H1 (cell line): Measurements from ENCODE around the gene SERPINB1. TPM values are rescaled to one million over a fixed set of nuclear protein-coding genes. Genes with fewer than 3 reads are reported as not detected.
A peak's percentile ranks its signal among the peaks of the same experiment; 100 is the strongest.

Experiments used
- CTCF ChIA-PET: fragments of 300-600 bp; sonication (Branson Sonifier 250); formaldehyde crosslinking; loops from one replicate; lab custom pipeline; 2021; ENCODE audit not compliant: partially characterized antibody; lab: Charles Lee
- POLR2A ChIA-PET: fragments of 300-600 bp; sonication (Branson Sonifier 250); formaldehyde crosslinking; loops from one replicate; lab custom pipeline; 2021; ENCODE audit warnings: inconsistent platforms; ENCODE audit not compliant: partially characterized antibody; lab: Charles Lee
- DNase-seq, 2 experiments: peaks; one replicate each; pipeline versions ENCODE4 v3.0.0 to v3.0.0-alpha.2; 2010 to 2022; ENCODE audit warnings: low spot score in 2 of 2, low read depth in 1 of 2, mixed read lengths in 1 of 2
- FAIRE-seq: peaks from 2 replicates; lab custom pipeline; 2011; peaks lifted over from hg19 to GRCh38; lab: Jason Lieb, UNC
- H2AFZ ChIP-seq: 2 replicates; pipeline ENCODE4 v1.8.1; 2012; ENCODE audit warnings: low read length, inconsistent platforms
- H2AK5ac ChIP-seq: 2 replicates; pipeline ENCODE4 v1.6.1; 2013; ENCODE audit warnings: low read depth, low read length
- H2BK120ac ChIP-seq: replicated peaks from 2 replicates; pipeline ENCODE3; 2013; ENCODE audit warnings: low read depth, low read length, inconsistent platforms
- H2BK12ac ChIP-seq: 2 replicates; pipeline ENCODE4 v1.6.1; 2013; ENCODE audit warnings: low read depth, low read length
- H2BK15ac ChIP-seq: 2 replicates; pipeline ENCODE4 v1.6.1; 2013; ENCODE audit warnings: low read length
- H2BK20ac ChIP-seq: 2 replicates; pipeline ENCODE4 v1.6.1; 2013; ENCODE audit warnings: low read length
- H2BK5ac ChIP-seq: 2 replicates; pipeline ENCODE4 v1.6.1; 2013; ENCODE audit warnings: low read depth, low read length
- H3K14ac ChIP-seq: 2 replicates; pipeline ENCODE4 v1.6.1; 2013; ENCODE audit warnings: inconsistent platforms; ENCODE audit not compliant: insufficient read length
- H3K18ac ChIP-seq: 2 replicates; pipeline ENCODE4 v1.6.1; 2013; ENCODE audit warnings: low read length; ENCODE audit errors: extremely low read depth
- H3K23ac ChIP-seq: 2 replicates; pipeline ENCODE4 v1.6.1; 2013; ENCODE audit warnings: inconsistent platforms; ENCODE audit not compliant: insufficient read length
- H3K23me2 ChIP-seq: 2 replicates; pipeline ENCODE4 v1.6.1; 2013; ENCODE audit warnings: low read depth, low read length
- H3K27ac ChIP-seq: 2 replicates; pipeline ENCODE4 v1.6.1; 2011; ENCODE audit warnings: low read depth, low read length, inconsistent platforms
- H3K27me3 ChIP-seq, 4 experiments: replicated peaks in 1 of 4; 1 replicate in 1 of 4; 2 replicates in 3 of 4; pipeline versions ENCODE4 v1.6.1 to v1.8.1; 2011 to 2013; ENCODE audit warnings: low read length in 3 of 4, mild to moderate bottlenecking in 3 of 4, inconsistent platforms in 2 of 4, mixed read lengths in 2 of 4, moderate library complexity in 1 of 4; ENCODE audit not compliant: control insufficient read depth in 3 of 4, insufficient read depth in 3 of 4; ENCODE audit errors: extremely low read depth in 1 of 4
- H3K36me3 ChIP-seq, 4 experiments: 2 replicates each; pipeline versions ENCODE4 v1.6.1 to v1.8.1; 2011 to 2013; ENCODE audit warnings: mild to moderate bottlenecking in 4 of 4, low read length in 3 of 4, moderate library complexity in 2 of 4, control low read depth in 1 of 4, inconsistent platforms in 1 of 4; ENCODE audit not compliant: insufficient read depth in 4 of 4, control insufficient read depth in 2 of 4
- H3K4ac ChIP-seq: replicated peaks from 2 replicates; pipeline ENCODE3; 2013; ENCODE audit warnings: low read length, low read depth, mixed read lengths, inconsistent platforms; ENCODE audit not compliant: insufficient read length
- H3K4me1 ChIP-seq, 4 experiments: replicated peaks in 1 of 4; 1 replicate in 1 of 4; 2 replicates in 3 of 4; pipeline versions ENCODE4 v1.6.1 to v1.8.1; 2011 to 2013; ENCODE audit warnings: low read length in 3 of 4, inconsistent platforms in 2 of 4, mixed read lengths in 1 of 4; ENCODE audit not compliant: insufficient read depth in 4 of 4, control insufficient read depth in 3 of 4
- H3K4me2 ChIP-seq, 2 experiments: 2 replicates each; pipeline versions ENCODE4 v1.6.1 to v1.8.1; 2011 to 2013; ENCODE audit warnings: low read depth in 2 of 2, low read length in 2 of 2, control low read depth in 1 of 2, inconsistent platforms in 1 of 2, mild to moderate bottlenecking in 1 of 2; ENCODE audit not compliant: insufficient read depth in 1 of 2
- H3K4me3 ChIP-seq, 4 experiments: fragments of 200-600, 300-600 bp in 1 of 4; sonication (generic), shearing (Covaris generic), sonication (Bioruptor Twin) in 1 of 4; 2 replicates each; pipeline versions ENCODE4 v1.5.1 to v1.8.1; 2011 to 2016; ENCODE audit warnings: low read length in 4 of 4, low read depth in 3 of 4, control low read depth in 2 of 4, inconsistent platforms in 2 of 4, mild to moderate bottlenecking in 2 of 4, mixed read lengths in 1 of 4, moderate library complexity in 1 of 4; ENCODE audit not compliant: insufficient read depth in 2 of 4; ENCODE audit errors: extremely low read depth in 1 of 4
- H3K56ac ChIP-seq: replicated peaks from 2 replicates; pipeline ENCODE3; 2013; ENCODE audit warnings: low read depth, mild to moderate bottlenecking, mixed read lengths, low read length, inconsistent platforms; ENCODE audit not compliant: insufficient read length
- H3K79me1 ChIP-seq: 2 replicates; pipeline ENCODE4 v1.6.1; 2013; ENCODE audit warnings: low read depth, low read length, control low read depth
- H3K79me2 ChIP-seq, 2 experiments: 2 replicates each; pipeline versions ENCODE4 v1.6.1 to v1.8.1; 2012 to 2013; ENCODE audit warnings: low read length in 2 of 2, mild to moderate bottlenecking in 2 of 2, inconsistent platforms in 1 of 2; ENCODE audit not compliant: insufficient read depth in 2 of 2, control insufficient read depth in 1 of 2
- H3K9ac ChIP-seq, 4 experiments: replicated peaks in 1 of 4; 1 replicate in 1 of 4; 2 replicates in 3 of 4; pipeline versions ENCODE4 v1.6.1 to v1.8.1; 2011 to 2013; ENCODE audit warnings: low read depth in 3 of 4, low read length in 3 of 4, control low read depth in 2 of 4, mild to moderate bottlenecking in 2 of 4, moderate library complexity in 2 of 4, inconsistent platforms in 1 of 4; ENCODE audit errors: extremely low read depth in 1 of 4
- H3K9me3 ChIP-seq, 2 experiments: 2 replicates each; pipeline versions ENCODE4 v1.6.1 to v1.8.1; 2012 to 2013; ENCODE audit warnings: mild to moderate bottlenecking in 2 of 2, moderate library complexity in 2 of 2, control low read depth in 1 of 2, inconsistent platforms in 1 of 2, low read depth in 1 of 2, low read length in 1 of 2, mixed read lengths in 1 of 2; ENCODE audit not compliant: insufficient read depth in 2 of 2
- H4K20me1 ChIP-seq, 2 experiments: replicated peaks in 1 of 2; 2 replicates each; pipeline versions ENCODE3 to v1.8.1; 2011 to 2013; ENCODE audit warnings: inconsistent platforms in 2 of 2, low read length in 2 of 2, mild to moderate bottlenecking in 1 of 2; ENCODE audit not compliant: insufficient read depth in 2 of 2, control insufficient read depth in 1 of 2
- H4K5ac ChIP-seq: 2 replicates; pipeline ENCODE4 v1.6.1; 2013; ENCODE audit warnings: low read length, low read depth, mixed read lengths, inconsistent platforms; ENCODE audit not compliant: insufficient read length
- H4K8ac ChIP-seq: 2 replicates; pipeline ENCODE4 v1.8.0; 2013; ENCODE audit warnings: mild to moderate bottlenecking, moderate library complexity, low read length, inconsistent platforms; ENCODE audit not compliant: insufficient read depth; ENCODE audit errors: extremely low read depth
- H4K91ac ChIP-seq: replicated peaks from 2 replicates; pipeline ENCODE3; 2013; ENCODE audit warnings: low read length, mixed read lengths, inconsistent platforms; ENCODE audit not compliant: insufficient read length
- CHD1 ChIP-seq: IDR thresholded peaks from 2 replicates; pipeline ENCODE4 v1.6.1; 2012; ENCODE audit warnings: low read depth, low read length, improper control_type of control experiment
- CREB1 ChIP-seq: IDR thresholded peaks from 2 replicates; pipeline ENCODE4 v1.6.1; 2012; ENCODE audit warnings: inconsistent platforms
- JUN ChIP-seq: IDR thresholded peaks from 2 replicates; pipeline ENCODE4 v1.6.1; 2011; ENCODE audit warnings: low read depth, mild to moderate bottlenecking, improper control_type of control experiment, low read length
- JUND ChIP-seq: IDR thresholded peaks from 2 replicates; pipeline ENCODE4 v1.6.1; 2011; ENCODE audit warnings: mild to moderate bottlenecking, improper control_type of control experiment, low read length
- WGBS, 2 experiments: shearing (Covaris generic) in 1 of 2; methylation state at CpG; one replicate each; pipeline versions ENCODE4 v1.1.6 to v1.1.7; 2013 to 2015; ENCODE audit warnings: low lambda C conversion rate in 2 of 2, mixed read lengths in 2 of 2, inconsistent platforms in 1 of 2, low coverage in 1 of 2, missing lambda C conversion rate in 1 of 2; ENCODE audit not compliant: insufficient replicate concordance in 2 of 2, insufficient coverage in 1 of 2, insufficient read length in 1 of 2; ENCODE audit errors: extremely low coverage in 1 of 2, missing lambda C conversion rate in 1 of 2; 5-methylcytosine and 5-hydroxymethylcytosine counted together
- polyA plus RNA-seq, 7 experiments: library from polyadenylated mRNA; depleted of rRNA in 3 of 7; stranded (reverse) in 5 of 7; unstranded in 2 of 7; fragments of >200 nt in 5 of 7; fragments of 200-250 nt in 2 of 7; gene quantifications; 1 replicate in 5 of 7; 2 replicates in 1 of 7; 4 replicates in 1 of 7; pipeline versions ENCODE4 v1.2.1 to v1.2.3, GENCODE V29; 2011 to 2013; ENCODE audit warnings: missing spikeins in 2 of 7, mixed read lengths in 2 of 7
- total RNA-seq: library from RNA; stranded (reverse); fragmentation: NEBNext Ultra II Directional; extraction: Animal tissue kit (Norgen Biotek cat#: 25700); gene quantifications from 2 replicates; pipeline ENCODE4 v1.2.1, GENCODE V29; 2021

Gene SERPINB1
- total and polyA plus RNA-seq, 2 of the 8 experiments (the other 6 are each of a cell fraction or from before 2014, with no cell fraction given), result 8.1 to 17.3 TPM

GRCh38 chr6:2853769-2854395, 12.2 kb upstream of the SERPINB1 start:
- CTCF ChIA-PET, result interaction anchor here (1.6 to 3.3 kb wide), 5 partner anchors 14 to 122 kb away, joined by 3 to 27 read pairs (median 9); no protein-coding TSS in a partner anchor

More at GRCh38 chr6:2853769-2854395, 12.2 kb upstream of the SERPINB1 start:
- peak overlapping the region; percentile 67 for H4K5ac ChIP-seq
- peak overlapping the region; percentile 68 for H2BK12ac ChIP-seq
- DNase-seq (no peak), FAIRE-seq (no peak)
- H2AK5ac ChIP-seq, result peak overlapping the region; percentile 41
- peak overlapping the region; percentile 81; the same call in 1 of the 2 replicates for H2BK20ac ChIP-seq
- H4K8ac ChIP-seq, result no peak overlapping the region
- H3K9ac ChIP-seq, result peak overlapping the region in 1 of 4 experiments; percentile 34; a peak in 2 of 7 replicates
- H3K4ac ChIP-seq, result no peak overlapping the region
- TF ChIP-seq CREB1 (peak; percentile 89), CHD1 (no peak), JUN (no peak), JUND (peak; percentile 92)
- H3K23me2 ChIP-seq, result peaks cover 4% of the 10 kb centered on the region; the same call in 1 of the 2 replicates
- peak overlapping the region; percentile 47 for H2BK120ac ChIP-seq
- peak overlapping the region; percentile 85; the same call in 1 of the 2 replicates for H2BK5ac ChIP-seq
- no peak overlapping the region for H3K23ac ChIP-seq
- H3K4me2 ChIP-seq, result peak overlapping the region; percentile 31 to 70
- no peaks in the 10 kb centered on the region for H3K27me3 ChIP-seq
- H3K9me3 ChIP-seq, result no peaks in the 10 kb centered on the region
- 46% methylated on average over 14 of the region's 14 CpGs; no CpG with 5 or more reads in 1 of the 2 experiments for WGBS, 2 experiments
- H3K18ac ChIP-seq, result peak overlapping the region; percentile 41
- no peak overlapping the region for H2BK15ac ChIP-seq
- H4K91ac ChIP-seq, result peak overlapping the region; percentile 6
- H3K56ac ChIP-seq, result no peak overlapping the region
- POLR2A ChIA-PET, result interaction anchor here (0.8 to 3.6 kb wide), 5 partner anchors 9 to 73 kb away, joined by 3 to 18 read pairs (median 4); partner anchors contain the start of gene SERPINB1
- no peak overlapping the region for H3K14ac ChIP-seq
- H3K4me3 ChIP-seq, result peak overlapping the region in 2 of 4 experiments; percentile 4 to 30; a peak in 3 of 8 replicates
- H3K36me3 ChIP-seq, result no peaks in the 10 kb centered on the region
- H3K4me1 ChIP-seq, result peaks cover 3 to 20% (median 9%) of the 10 kb centered on the region in 4 experiments
- peak overlapping the region; percentile 30 for H2AFZ ChIP-seq
- no peaks in the 10 kb centered on the region for H4K20me1 ChIP-seq
- 0 out of 2 replicates have a peak overlapping the region, but pooled peaks have one; percentile 13 for H3K27ac ChIP-seq
- no peaks in the 10 kb centered on the region for H3K79me1 ChIP-seq
- no peaks in the 10 kb centered on the region for H3K79me2 ChIP-seq
